Renal pelvis (tissue), 4 donors: Measurements from ENCODE around the gene FUT8. TPM values are rescaled to one million over a fixed set of nuclear protein-coding genes. Genes with fewer than 3 reads are reported as not detected.

Experiments
- DNase-seq: peaks from one replicate; pipeline ENCODE4 v3.0.0-alpha.2; 2013
- polyA plus RNA-seq, 3 donors: library from polyadenylated mRNA; unstranded; fragments of 120-200 nt; gene quantifications; one replicate each; pipeline ENCODE4 v1.2.1, GENCODE V29; 2013; ENCODE audit not compliant: insufficient read length in 3 of 3

FUT8 gene
- polyA plus RNA-seq, 3 donors = 16.6 to 17.9 (median 17.0) TPM

DNA sequence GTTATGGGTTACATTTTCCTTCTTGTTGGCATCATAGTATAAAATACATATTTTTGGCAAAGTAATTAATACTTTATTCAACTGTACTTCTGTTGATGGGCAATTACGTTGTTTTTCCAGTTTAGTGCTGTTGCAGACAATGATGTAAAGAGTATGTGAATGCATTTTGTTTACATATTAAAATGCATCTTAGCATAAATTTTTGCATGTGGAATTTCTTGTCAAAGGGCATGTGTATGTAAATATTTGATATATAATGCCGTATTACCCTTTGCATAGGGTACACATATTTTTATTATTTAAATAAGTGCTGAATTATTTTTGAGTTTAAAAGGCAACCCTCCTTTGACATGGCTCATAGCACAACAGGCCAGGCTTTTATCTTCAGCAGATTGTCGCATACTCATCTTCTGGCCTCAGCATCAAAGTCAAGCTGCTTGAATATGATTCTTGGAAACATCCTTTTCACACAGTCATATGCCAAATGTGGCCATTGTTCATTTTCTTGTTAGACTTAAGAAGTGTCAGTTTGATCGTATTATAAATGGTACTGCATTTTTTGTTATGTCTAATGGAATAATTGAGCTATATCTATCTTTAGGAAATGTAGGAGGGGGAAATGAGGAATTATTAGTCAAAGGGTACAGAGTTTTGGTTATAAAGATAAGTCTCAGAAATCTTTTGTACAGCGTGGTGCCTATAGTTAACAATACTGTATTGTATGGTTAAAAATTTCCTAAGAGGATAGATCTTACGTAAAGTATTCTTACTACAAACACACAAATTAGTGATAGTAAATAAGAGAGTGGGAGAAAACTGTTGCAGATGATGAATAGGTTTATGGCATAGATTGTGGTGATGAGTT lies 138.5 kb downstream of the FUT8 start:
- DNase-seq = no peak

DNA sequence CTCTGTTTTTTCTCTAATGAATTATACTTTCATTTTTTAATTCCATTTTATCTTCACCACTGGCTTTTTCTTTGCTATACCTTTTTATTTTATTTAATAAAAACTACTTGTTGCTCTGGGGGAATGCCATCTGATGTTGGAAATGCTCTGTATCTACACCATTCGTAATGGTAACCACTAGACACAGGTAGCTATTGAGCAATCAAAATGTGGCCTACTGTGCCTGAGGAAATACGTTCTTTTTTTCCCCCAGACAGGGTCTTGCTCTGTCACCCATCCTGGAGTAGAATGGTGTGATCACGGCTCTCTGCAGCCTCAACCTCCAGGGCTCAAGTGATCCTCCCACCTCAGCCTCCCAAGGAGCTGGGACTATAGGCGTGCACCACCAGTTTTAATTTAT lies 140.2 kb downstream of the FUT8 start:
- DNase-seq = no peak

DNA sequence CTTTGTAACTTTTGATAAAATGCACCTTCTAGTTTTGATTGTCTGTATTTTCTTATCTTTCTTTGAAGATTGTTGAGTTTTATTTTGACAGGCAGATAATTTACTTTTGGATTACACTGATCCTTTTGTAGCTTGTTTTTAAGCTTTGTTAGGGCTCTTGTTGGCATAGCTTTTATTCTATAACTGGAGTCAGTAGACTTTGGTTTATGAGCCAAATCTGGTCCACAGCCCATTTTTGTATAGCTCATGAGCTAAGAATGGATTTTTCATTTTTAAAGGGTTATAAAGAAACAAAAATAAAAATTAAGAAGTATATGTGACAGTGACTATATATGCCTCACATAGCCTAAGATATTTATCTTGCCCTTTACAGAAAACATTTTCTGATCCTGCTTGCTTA lies 142.3 kb downstream of the FUT8 start:
- DNase-seq = no peak

DNA sequence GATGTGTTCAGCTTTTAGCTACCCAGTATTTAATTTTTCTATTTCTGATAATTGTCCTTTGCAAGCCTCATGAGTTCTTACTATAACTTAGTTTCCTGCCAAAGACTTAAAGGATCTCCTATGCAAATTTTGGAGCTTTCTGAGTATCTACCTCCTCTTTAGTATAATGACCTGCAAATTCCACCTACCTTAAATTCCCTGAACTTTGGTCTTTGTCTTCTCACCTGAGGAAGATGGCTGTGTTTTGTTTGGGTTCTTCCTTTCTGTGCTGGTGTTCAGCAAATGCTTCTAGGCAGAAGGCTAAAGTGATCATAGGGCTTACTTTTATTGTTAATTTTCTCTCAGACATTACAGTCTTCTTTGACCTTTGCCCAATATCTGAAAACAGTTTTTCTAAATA lies 142.8 kb downstream of the FUT8 start:
- no peak for DNase-seq

DNA sequence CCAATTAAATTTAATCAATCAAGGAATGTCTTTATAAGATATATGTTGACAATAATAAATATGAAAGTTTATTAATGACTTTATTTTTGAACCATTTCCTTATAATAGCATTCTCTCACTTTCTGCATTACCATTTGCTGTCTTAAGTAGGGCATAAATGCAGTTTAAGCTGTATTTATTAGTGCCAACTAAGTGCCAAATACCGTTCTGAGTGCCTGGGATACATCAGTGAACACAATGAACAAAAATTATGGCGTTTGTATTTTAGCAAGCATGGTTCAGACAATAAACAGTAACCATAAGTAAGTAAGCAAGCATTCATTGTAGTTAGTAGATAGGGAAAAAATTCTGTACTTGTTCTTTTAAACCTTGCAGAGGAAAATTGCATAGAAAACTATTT lies 145.8 kb downstream of the FUT8 start:
- DNase-seq = no peak

DNA sequence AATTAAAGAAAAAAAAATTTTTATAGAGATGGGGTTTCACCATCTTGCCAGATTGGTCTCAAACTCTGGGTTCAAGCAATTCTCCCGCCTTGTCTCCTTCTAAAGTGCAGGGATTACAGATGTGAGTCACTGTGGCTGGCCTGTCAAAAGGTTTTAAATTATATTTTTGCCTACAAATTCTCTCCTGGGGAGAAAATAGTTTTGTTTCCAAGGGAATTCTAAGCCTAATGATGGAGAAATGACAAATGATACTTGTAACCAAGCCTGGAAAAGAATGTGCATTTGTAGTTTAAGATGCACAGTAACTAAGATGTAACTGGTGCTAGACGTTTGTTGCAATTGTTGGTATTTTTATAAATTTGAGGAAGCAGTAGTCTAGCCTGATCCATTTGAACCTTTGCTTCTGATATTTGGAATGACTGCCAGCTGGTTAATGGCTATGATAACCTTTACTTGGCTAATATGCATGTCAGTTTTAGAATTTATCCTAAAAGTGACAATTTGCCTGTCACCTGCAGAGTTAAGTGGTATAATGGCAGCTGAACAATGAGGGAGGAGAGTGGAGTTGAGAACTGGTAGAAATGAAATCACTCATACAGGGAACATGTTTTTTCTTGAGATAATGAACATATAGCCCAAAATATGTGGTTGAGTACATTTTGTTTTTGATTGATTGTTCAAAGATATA lies 148.0 kb downstream of the FUT8 start:
- DNase-seq = no peak

DNA sequence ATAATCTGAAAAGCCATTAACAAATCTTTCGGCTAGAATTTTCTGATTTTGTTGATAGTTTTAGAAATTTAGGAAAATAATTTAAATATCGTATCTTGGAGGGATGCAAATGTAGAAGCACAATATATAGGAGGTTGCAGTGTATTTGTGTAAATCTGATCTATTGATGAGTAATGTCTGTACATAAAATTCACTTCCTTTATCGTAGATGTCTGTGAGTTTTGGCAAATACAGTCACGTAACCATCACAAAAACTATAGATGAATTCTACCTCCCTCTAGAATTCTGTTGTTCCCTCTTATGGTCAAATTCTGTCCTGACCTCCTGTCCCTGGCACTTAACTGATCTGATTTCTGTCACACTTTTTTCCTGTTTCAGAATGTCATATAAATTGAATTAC lies 151.8 kb downstream of the FUT8 start:
- no peak for DNase-seq

DNA sequence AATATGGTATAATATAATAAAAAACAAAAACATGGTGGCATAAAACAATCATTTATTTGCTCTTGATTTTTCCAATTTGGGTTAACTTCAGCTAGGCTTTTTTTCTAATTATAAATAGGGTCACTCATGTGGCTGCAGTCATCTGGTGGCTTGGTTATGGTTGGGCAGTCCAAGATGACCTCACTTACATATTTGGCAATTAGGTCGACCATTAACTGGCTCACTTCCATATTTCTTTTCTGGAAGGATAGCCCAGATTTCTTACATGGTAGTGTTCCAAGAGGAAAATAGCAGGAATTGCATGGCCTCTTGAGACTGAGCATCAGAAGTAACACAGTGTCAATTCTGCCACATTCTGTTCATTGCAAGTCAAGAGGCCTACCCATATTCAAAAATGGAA lies 153.4 kb downstream of the FUT8 start:
- DNase-seq = no peak

DNA sequence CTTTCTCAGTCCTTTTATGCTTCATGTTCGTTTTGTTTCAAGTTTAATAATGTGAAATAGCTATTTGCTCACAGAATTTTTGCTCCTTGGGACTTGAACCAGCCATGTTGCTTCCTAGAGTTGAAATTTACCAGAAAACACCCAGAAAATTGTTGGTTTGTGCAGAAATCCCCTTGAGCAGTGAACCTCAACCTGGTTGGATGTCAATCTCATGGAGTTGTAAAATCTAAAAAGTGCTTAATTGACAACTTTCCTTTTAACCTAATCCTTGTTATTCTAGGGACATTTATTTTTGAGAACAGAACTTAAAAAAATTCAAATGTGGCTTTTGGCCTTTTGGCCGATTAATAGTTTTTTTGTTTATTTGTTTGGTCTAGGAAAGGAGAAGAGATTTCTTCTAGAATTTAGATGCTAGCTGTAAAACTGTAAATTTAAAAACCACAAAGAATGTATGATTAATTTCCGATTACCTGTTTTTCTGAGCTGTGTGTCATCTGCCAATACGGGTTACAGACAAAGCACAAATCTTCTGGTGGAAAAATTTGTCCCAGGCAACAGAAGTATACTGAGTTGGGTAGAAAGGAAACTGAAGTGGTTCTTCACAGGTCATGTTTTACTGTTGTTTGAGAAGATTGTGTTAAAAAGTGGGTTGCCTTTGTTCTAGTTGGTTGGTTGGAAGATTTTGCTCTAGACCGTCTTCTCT lies 154.4 kb downstream of the FUT8 start:
- no peak for DNase-seq

DNA sequence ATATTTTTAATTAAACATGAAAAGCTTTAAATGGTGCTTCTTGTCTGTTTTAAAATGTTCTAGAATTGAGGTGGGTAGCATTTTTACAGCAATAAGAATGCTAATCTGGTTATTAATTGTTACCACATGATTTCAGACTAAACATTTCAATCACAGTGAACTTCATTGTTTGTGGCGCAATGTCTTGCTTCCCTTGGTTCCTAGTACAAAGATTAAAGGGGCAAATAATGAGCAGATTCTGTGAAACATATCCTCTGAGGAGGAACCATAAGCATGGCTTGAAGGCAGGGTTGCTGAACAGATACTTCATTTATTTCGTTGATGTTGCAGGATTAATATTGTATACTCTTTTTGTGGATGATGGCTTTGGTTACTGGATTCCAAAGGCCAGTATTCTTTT lies 162.1 kb downstream of the FUT8 start:
- no peak for DNase-seq

DNA sequence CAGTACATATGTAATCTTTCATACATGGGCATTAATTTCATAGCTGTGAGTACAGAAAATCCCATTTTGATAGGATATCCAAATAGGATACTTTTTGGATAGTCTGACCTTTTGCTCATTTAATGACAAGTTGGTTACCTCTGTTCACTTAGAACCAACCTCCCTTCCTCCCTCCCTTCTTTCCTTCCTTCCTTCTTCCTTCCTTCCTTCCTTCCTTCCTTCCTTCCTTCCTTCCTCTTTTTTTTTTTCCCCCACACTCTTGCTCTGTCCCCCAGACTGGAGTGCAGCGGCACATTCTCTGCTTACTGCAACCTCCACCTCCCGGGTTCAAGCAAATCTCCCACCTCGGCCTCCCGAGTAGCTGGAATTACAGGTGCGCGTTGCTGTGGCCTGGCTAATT lies 162.9 kb downstream of the FUT8 start:
- DNase-seq = no peak

DNA sequence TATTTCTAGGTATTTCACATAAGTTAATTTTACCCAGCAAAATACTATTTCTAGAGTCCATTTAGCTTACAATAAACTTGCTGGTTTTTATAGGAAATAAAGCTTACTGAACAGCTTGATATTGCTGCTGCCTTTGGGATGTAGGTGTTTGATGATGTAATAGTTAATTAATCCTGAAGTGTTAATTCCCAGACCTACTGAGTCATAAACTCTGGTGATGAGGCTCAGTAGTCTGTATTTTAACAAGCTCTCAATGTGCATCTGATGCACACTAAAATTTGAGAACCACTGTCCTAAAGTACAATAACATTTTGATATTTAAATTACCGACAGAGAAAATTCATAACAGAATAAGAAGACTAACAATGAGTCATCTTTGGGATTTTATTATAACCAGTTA lies 168.4 kb downstream of the FUT8 start:
- no peak for DNase-seq

DNA sequence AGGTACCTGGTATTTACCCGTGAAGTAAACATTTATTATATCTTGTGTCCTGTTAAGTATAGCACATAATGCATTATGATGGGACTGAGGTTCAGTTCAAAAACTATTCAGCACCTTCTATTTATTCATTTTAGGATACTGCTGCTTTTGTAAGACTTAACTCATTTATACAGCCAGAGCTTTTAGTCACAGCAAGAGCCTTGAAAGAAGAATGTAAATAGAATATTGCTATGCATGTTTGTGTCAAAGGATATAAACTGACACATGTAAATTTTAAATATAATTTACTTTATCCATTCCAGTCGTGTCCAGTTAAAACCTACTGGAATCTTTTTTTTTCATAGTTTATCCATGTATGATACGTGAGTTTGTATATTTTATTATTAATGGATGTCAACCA lies 168.8 kb downstream of the FUT8 start:
- DNase-seq = no peak

DNA sequence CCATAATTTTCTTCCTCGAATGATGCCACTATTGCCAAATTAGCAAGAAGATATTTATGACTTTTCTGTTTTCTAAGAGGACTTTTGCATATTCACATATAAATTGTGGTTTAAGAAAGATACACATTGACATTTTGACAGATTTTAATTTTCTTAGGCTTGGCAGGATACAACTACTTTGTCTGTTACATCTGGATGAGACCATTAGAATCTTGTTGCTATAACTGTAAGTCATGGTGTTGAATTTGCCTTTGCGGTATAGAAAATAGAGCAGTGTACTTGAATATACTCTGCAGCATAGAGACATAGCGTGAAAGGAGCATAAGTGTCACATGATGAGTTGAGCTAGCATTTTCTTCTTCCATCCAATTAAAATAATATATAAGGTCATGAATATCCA lies 169.3 kb downstream of the FUT8 start:
- DNase-seq = no peak

DNA sequence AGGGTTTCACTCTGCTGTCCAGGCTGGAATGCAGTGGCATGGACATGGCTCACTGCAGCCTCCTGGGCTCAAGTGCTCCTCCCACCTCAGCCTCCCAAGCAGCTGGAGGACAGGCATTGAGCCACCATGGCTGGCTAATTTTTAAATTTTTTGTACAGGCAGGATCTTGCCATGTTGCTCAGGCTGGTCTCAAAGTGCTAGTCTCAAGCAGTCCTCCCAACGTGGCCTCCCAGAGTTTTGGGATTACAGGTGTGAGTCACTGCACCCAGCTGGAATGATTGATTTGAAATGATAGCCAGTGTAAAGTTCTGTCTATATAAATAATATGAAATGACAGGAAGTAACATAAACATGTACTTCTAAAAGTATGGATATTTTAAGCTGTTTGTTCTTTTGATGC lies 172.7 kb downstream of the FUT8 start:
- no peak for DNase-seq

DNA sequence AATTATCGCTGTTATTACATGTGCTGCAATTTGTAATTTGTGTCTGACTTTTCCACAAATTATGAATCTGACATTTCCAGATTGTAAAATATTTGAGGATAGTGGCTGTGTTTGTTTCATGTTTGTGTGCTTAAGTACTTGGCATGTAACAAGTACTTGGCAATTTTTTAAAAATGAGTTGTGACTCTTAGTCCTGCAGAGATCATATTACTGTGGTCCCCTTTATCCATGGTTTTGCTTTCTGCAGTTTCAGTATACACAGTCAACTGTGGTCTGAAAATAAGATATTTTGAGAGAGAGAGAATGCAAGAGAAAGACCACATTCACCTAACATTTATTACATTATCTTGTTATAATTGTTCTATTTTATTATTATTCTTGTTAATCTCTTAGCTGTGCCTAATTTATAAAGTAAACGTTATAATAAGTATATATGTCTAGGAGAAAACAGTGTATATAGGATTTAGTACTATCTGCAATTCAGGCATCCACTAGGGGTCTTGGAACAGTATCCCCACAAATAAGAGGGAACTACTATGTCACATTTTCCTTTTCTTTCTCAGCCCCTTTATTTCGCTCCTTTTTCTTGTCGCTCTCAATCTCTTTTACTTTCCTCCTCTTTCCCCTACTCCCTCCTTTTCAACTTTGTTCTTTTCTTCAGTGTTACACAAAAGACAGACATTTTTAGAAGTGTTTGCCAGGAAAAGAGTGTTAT lies 176.1 kb downstream of the FUT8 start:
- no peak for DNase-seq

DNA sequence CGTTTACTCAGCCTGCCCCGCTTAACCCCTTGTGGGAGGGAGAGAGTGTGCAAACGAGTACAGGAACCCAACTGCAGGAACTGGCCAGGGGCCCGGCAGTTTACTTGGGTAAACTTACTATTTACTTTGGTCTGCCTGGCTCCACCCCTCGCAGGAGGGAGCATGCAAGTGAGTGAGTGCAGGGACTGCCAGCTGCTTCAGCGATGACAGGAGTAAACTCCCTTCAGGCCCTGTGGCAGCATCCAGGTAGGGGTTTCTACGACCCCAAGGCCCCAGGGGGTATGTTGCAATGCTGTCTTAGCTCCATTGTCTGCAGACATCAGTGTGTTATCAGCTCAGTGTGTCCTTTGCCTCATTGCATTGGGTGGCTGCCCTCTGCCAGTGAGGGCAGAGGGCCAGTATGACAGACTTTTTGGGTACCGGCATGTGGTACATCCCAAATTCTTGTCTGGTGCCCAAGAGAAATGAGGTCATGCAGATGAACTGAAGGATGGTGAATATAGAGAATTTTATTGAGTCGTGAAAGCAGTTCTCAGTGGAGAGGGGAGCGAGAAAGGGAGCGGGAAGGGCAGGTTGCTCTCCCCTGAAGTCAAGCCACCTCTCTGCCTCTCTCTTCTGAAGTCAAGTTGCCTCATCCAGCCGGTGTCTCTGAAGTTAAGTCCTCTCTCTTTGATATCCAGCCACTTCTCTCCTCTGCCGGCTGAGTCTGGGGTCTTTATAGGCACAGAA lies 181.8 kb downstream of the FUT8 start:
- DNase-seq = no peak

DNA sequence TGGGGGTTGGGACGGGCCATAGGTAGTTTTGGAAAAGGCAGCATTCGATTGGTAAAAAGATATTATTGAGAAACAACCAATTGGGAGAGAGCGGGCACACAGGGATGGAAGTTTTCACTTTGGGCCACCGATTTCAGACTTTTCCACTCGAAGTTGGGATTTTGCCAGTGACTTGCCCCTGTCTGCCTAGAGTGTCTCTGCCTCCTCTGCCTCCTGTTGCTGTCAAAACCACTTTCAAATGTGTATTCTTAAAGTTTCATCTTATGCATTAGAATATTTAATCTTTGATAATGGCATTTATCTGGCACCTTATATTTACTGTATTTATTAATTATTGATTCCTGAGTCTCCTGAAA lies 182.3 kb downstream of the FUT8 start:
- DNase-seq = no peak

DNA sequence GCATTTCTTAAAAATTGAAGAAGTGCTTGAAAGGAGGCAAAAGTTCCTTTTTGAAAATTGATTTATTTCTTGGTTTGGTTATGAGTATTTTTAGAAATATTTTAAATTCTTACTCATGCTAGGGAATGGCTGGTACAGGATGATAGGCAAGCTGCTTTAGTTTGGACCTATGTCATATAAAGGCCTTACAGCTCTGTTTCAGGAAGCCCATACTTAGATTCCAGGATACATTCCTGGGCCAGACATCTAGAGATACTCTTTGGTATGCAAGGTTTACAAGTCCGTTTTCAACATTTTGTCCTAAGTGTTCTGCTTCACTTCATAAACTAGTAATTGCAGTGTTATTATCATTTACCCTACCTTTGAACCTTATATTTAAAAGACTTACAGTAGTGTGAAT lies 186.8 kb downstream of the FUT8 start:
- DNase-seq = no peak

DNA sequence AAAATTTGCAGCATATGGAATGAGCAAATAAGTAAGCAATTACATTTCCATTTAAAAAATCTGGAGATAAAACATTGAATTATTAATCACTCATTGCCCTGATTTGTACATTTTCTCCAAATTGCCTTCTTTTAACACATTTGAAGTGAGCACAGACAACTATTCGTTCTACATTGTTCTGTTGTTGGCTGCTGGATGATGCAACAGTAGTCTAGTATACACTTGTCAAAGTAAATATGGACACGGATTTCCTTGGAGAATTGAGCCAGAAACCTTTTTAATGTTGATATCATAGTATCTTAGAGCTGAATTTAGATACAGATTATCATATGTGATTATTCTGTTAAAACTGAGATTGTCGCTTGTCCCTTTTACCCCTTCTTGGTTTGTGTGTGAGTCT lies 188.2 kb downstream of the FUT8 start:
- DNase-seq = no peak

DNA sequence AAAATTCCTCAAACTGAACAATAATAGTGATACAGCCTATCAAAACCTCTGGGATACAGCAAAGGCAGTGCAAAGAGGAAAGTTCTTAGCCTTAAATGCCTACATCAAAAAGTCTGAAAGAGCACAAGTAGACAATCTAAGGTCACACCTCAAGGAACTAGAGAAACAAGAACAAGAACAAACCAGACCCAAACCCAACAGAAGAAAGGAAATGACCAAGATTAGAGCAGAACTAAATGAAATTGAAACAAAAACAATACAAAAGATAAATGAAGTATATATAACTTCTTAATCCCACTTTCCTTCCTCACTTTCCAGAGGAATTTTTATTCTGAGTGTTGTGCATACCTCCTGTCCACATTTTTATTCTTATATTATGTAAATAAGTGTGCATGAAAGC lies 192.0 kb downstream of the FUT8 start:
- DNase-seq = no peak

DNA sequence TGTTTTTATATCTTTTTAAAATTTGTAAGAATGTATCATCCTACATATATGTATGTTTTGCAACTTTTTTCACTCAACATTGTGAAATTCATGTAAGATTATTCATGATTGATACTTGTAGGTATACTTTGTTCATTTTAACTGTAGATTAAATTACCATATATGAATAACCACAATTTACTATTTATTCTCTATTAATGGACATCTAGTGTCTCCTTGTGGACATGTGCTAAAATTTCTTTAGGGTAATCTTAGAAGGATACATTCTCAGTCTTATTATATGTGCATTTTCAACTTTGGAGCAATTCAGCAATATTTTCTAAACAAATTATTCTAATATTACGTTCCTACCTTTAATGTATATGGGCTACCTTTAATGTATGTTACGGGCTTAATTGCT lies 192.4 kb downstream of the FUT8 start:
- no peak for DNase-seq
